Mucosa of stomach (tissue), 1 donor: ENCODE results near the gene ZNF385A.

Experiments used
- H3K27me3 ChIP-seq: one replicate; pipeline ENCODE4 v1.7.0; 2013; ENCODE audit warnings: mild to moderate bottlenecking, low read length; ENCODE audit not compliant: control insufficient read depth, insufficient read depth
- H3K36me3 ChIP-seq: one replicate; pipeline ENCODE4 v1.7.0; 2013; ENCODE audit warnings: low read length; ENCODE audit not compliant: control insufficient read depth, insufficient read depth
- H3K4me1 ChIP-seq: one replicate; pipeline ENCODE4 v1.7.0; 2013; ENCODE audit warnings: mild to moderate bottlenecking, low read length; ENCODE audit not compliant: control insufficient read depth, insufficient read depth
- H3K4me3 ChIP-seq: one replicate; pipeline ENCODE4 v1.7.0; 2013; ENCODE audit warnings: low read length
- H3K9ac ChIP-seq: one replicate; pipeline ENCODE4 v1.7.0; 2013; ENCODE audit warnings: mild to moderate bottlenecking, low read length, moderate library complexity
- H3K9me3 ChIP-seq: one replicate; pipeline ENCODE4 v1.7.0; 2013; ENCODE audit warnings: mild to moderate bottlenecking, low read length, moderate library complexity; ENCODE audit not compliant: control insufficient read depth
- donor health status: Pancreatic carcinoma.

ZNF385A gene

GRCh38 chr12:54412348-54412747 is 27.8 kb upstream of the ZNF385A start:
- Histone ChIP-seq H3K9me3 (no peaks in the 10 kb centered on the region), H3K9ac (no peak overlapping the region), H3K36me3 (no peaks in the 10 kb centered on the region), H3K4me1 (peaks cover 21% of the 10 kb centered on the region), H3K27me3 (no peaks in the 10 kb centered on the region), H3K4me3 (no peak overlapping the region)

- Histone ChIP-seq H3K9me3 (no peaks in the 10 kb centered on the region), H3K4me3 (no peak overlapping the region), H3K9ac (no peak overlapping the region), H3K36me3 (no peaks in the 10 kb centered on the region), H3K27me3 (no peaks in the 10 kb centered on the region), H3K4me1 (peaks cover 21% of the 10 kb centered on the region)
Measured at GRCh38 chr12:54411391-54412241, 27.1 kb upstream of the ZNF385A start.

GRCh38 chr12:54409267-54409666 is 24.7 kb upstream of the ZNF385A start:
- no peaks in the 10 kb centered on the region for H3K36me3 ChIP-seq
- no peaks in the 10 kb centered on the region for H3K9me3 ChIP-seq
- H3K4me3 ChIP-seq = no peak overlapping the region
- H3K9ac ChIP-seq = no peak overlapping the region
- peaks cover 14% of the 10 kb centered on the region for H3K4me1 ChIP-seq
- no peaks in the 10 kb centered on the region for H3K27me3 ChIP-seq

- H3K9me3 ChIP-seq = no peaks in the 10 kb centered on the region
- H3K4me1 ChIP-seq = peaks cover 7% of the 10 kb centered on the region
- H3K4me3 ChIP-seq = no peak overlapping the region
- H3K27me3 ChIP-seq = no peaks in the 10 kb centered on the region
- no peaks in the 10 kb centered on the region for H3K36me3 ChIP-seq
- H3K9ac ChIP-seq = no peak overlapping the region
Measured at GRCh38 chr12:54407183-54407905, 22.8 kb upstream of the ZNF385A start.

GRCh38 chr12:54405573-54405972 is 21.0 kb upstream of the ZNF385A start:
- Histone ChIP-seq H3K9ac (no peak overlapping the region), H3K4me1 (no peaks in the 10 kb centered on the region), H3K36me3 (no peaks in the 10 kb centered on the region), H3K27me3 (no peaks in the 10 kb centered on the region), H3K9me3 (no peaks in the 10 kb centered on the region), H3K4me3 (no peak overlapping the region)

GRCh38 chr12:54405106-54405505 is 20.6 kb upstream of the ZNF385A start:
- no peaks in the 10 kb centered on the region for H3K4me1 ChIP-seq
- no peaks in the 10 kb centered on the region for H3K27me3 ChIP-seq
- no peak overlapping the region for H3K4me3 ChIP-seq
- H3K9ac ChIP-seq = no peak overlapping the region
- H3K9me3 ChIP-seq = no peaks in the 10 kb centered on the region
- H3K36me3 ChIP-seq = no peaks in the 10 kb centered on the region

- Histone ChIP-seq H3K4me1 (no peaks in the 10 kb centered on the region), H3K4me3 (no peak overlapping the region), H3K27me3 (no peaks in the 10 kb centered on the region), H3K36me3 (no peaks in the 10 kb centered on the region), H3K9ac (no peak overlapping the region), H3K9me3 (no peaks in the 10 kb centered on the region)
Measured at GRCh38 chr12:54404061-54405004, 19.8 kb upstream of the ZNF385A start.

- Histone ChIP-seq H3K9me3 (no peaks in the 10 kb centered on the region), H3K4me1 (no peaks in the 10 kb centered on the region), H3K9ac (no peak overlapping the region)
Measured at GRCh38 chr12:54401119-54401518, 16.6 kb upstream of the ZNF385A start.

GRCh38 chr12:54398995-54399793 is 14.7 kb upstream of the ZNF385A start:
- H3K4me1 ChIP-seq = no peaks in the 10 kb centered on the region
- no peak overlapping the region for H3K9ac ChIP-seq
- H3K36me3 ChIP-seq = no peaks in the 10 kb centered on the region
- no peaks in the 10 kb centered on the region for H3K27me3 ChIP-seq
- no peaks in the 10 kb centered on the region for H3K9me3 ChIP-seq
- no peak overlapping the region for H3K4me3 ChIP-seq

More at GRCh38 chr12:54401119-54401518, 16.6 kb upstream of the ZNF385A start:
- H3K4me3 ChIP-seq = no peak overlapping the region
- no peaks in the 10 kb centered on the region for H3K27me3 ChIP-seq
- no peaks in the 10 kb centered on the region for H3K36me3 ChIP-seq

- Histone ChIP-seq H3K4me1 (no peaks in the 10 kb centered on the region), H3K27me3 (no peaks in the 10 kb centered on the region), H3K4me3 (no peak overlapping the region), H3K36me3 (no peaks in the 10 kb centered on the region), H3K9me3 (no peaks in the 10 kb centered on the region), H3K9ac (no peak overlapping the region)
Measured at GRCh38 chr12:54398218-54398617, 13.7 kb upstream of the ZNF385A start.

- H3K27me3 ChIP-seq = no peaks in the 10 kb centered on the region
- H3K4me3 ChIP-seq = no peak overlapping the region
- H3K9ac ChIP-seq = no peak overlapping the region
- H3K9me3 ChIP-seq = no peaks in the 10 kb centered on the region
- H3K4me1 ChIP-seq = no peaks in the 10 kb centered on the region
- no peaks in the 10 kb centered on the region for H3K36me3 ChIP-seq
Measured at GRCh38 chr12:54397157-54397556, 12.6 kb upstream of the ZNF385A start.
